Measurements from ENCODE around the gene ELF3.

DNA sequence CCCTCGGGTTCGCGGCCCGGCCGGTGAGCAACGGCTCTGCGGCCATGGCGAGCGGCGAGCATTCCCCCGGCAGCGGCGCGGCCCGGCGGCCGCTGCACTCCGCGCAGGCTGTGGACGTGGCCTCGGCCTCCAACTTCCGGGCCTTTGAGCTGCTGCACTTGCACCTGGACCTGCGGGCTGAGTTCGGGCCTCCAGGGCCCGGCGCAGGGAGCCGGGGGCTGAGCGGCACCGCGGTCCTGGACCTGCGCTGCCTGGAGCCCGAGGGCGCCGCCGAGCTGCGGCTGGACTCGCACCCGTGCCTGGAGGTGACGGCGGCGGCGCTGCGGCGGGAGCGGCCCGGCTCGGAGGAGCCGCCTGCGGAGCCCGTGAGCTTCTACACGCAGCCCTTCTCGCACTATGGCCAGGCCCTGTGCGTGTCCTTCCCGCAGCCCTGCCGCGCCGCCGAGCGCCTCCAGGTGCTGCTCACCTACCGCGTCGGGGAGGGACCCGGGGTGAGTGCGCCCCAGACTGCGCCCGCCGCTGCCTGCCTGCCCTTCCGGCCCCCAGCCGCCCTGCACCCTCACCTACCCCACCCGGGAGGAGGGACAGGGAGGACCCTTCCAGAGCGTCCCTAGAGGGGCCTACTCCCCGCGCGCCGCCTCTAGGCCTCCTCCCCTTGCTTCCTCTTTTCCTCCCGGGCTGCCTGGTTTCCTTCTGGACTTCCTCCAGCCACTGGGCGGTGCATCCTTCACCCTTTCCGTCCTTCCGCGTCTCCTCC is 27.6 kb upstream of the ELF3 start, which contains the start of gene RNPEP:
- TF ChIP-seq, protein P1, sequence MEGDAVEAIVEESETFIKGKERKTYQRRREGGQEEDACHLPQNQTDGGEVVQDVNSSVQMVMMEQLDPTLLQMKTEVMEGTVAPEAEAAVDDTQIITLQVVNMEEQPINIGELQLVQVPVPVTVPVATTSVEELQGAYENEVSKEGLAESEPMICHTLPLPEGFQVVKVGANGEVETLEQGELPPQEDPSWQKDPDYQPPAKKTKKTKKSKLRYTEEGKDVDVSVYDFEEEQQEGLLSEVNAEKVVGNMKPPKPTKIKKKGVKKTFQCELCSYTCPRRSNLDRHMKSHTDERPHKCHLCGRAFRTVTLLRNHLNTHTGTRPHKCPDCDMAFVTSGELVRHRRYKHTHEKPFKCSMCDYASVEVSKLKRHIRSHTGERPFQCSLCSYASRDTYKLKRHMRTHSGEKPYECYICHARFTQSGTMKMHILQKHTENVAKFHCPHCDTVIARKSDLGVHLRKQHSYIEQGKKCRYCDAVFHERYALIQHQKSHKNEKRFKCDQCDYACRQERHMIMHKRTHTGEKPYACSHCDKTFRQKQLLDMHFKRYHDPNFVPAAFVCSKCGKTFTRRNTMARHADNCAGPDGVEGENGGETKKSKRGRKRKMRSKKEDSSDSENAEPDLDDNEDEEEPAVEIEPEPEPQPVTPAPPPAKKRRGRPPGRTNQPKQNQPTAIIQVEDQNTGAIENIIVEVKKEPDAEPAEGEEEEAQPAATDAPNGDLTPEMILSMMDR (IDR thresholded peaks at IDR 0.05; ENCODE audit: low read length): peak; percentile 6; the same call in 1 of the 2 replicates
- TF ChIP-seq EZH2 (IDR thresholded peaks at IDR 0.05; ENCODE audit: borderline replicate concordance, low read length): no peak
